SK-N-SH treated with all-trans-retinoic acid at 6 μM for 48 hours (cell line): ENCODE measurements around the gene SLC4A4.

Experiments used
- BACH2 ChIP-seq: fragments of 250-450 bp; sonication (Bioruptor Pico); IDR thresholded peaks from 2 replicates; pipeline ENCODE4 v1.9.0; 2021; ENCODE audit warnings: mild to moderate bottlenecking, borderline replicate concordance
- ESRRG ChIP-seq: fragments of 250-450 bp; sonication (Bioruptor Pico); IDR thresholded peaks from 2 replicates; pipeline ENCODE4 v1.6.1; 2021; ENCODE audit warnings: mild to moderate bottlenecking
- GLIS3 ChIP-seq: fragments of 250-450 bp; sonication (Bioruptor Pico); IDR thresholded peaks from 2 replicates; pipeline ENCODE4 v1.5.0; 2020; ENCODE audit warnings: mild to moderate bottlenecking, moderate library complexity
- ISL1 ChIP-seq: fragments of 250-450 bp; sonication (Bioruptor Pico); IDR thresholded peaks from 2 replicates; pipeline ENCODE4 v2.1.2; 2022; ENCODE audit warnings: mild to moderate bottlenecking, moderate library complexity
- OSR1 ChIP-seq: fragments of 250-450 bp; sonication (Bioruptor Pico); IDR thresholded peaks from 2 replicates; pipeline ENCODE4 v1.8.0; 2022; ENCODE audit warnings: moderate library complexity, mild to moderate bottlenecking, inconsistent platforms
- POU6F1 ChIP-seq: fragments of 250-450 bp; sonication (Bioruptor Pico); IDR thresholded peaks from 2 replicates; pipeline ENCODE4 v1.8.0; 2021; ENCODE audit warnings: low read depth, mild to moderate bottlenecking, moderate library complexity, borderline replicate concordance
- SNAI2 ChIP-seq: fragments of 250-450 bp; sonication (Bioruptor Pico); IDR thresholded peaks from 2 replicates; pipeline ENCODE4 v1.5.0; 2020; ENCODE audit warnings: mild to moderate bottlenecking, moderate library complexity
- ZC3H10 ChIP-seq: fragments of 250-450 bp; sonication (Bioruptor Pico); IDR thresholded peaks from 2 replicates; pipeline ENCODE4 v1.5.1; 2021; ENCODE audit warnings: mild to moderate bottlenecking, moderate library complexity
- ZFP3 ChIP-seq: fragments of 250-450 bp; sonication (Bioruptor Pico); IDR thresholded peaks from 2 replicates; pipeline ENCODE4 v1.5.0; 2020; ENCODE audit warnings: mild to moderate bottlenecking, moderate library complexity

DNA sequence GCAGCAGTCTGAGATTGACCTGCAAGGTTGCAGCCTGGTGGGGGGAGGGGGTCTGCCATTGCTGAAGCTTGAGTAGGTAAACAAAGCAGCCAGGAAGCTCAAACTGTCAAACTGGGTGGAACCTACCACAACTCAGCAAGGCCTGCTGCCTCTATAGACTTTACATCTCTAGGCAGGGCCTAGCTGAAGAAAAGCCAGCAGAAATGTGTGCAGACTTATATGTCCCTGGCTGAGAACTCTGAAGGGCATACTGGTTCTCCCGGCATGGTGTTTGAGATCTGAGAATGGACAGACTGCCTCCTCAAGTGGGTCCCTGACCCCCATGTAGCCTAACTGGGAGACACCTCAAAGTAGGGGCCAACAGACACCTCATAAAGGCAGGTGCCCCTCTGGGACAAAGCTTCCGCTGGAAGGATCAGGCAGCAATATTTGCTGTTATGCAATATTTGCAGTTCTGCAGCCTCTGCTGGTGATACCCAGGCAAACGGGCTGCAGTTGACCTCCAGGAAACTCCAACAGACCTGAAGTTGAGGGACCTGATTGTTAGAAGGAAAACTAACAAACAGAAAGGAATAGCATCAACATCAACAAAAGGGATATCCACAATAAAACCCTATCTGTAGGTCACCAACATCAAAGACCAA lies 277.5 kb downstream of the SLC4A4 start:
- TF ChIP-seq SNAI2 (CRISPR knock-in tag) (no peak), BACH2 (no peak), ZFP3 (CRISPR knock-in tag) (no peak), ESRRG (CRISPR knock-in tag) (no peak), POU6F1 (CRISPR knock-in tag) (no peak), ISL1 (CRISPR knock-in tag) (no peak), OSR1 (CRISPR knock-in tag) (no peak), ZC3H10 (CRISPR knock-in tag) (no peak), GLIS3 (no peak)
